ENCODE measurements around the gene TTBK1. TPM values are rescaled to one million over a fixed set of nuclear protein-coding genes. Genes with fewer than 3 reads are reported as not detected.

TTBK1 gene
- total and polyA plus RNA-seq, 2 of the 4 experiments (the other 2 are of a cell fraction): 0.02 TPM; not detected in 1

- Histone ChIP-seq H3K36me3 (ENCODE audit: control insufficient read depth, insufficient read depth, low read length) (no peaks in the 10 kb centered on the region), H4K8ac (ENCODE audit: low read depth in 2 of 2, low read length in 2 of 2) (no peak overlapping the region), H2AK5ac (ENCODE audit: low read depth, low read length) (no peak overlapping the region), H2BK5ac (ENCODE audit: low read depth, low read length, poor library complexity, severe bottlenecking) (no peak overlapping the region), H2BK15ac (ENCODE audit: low read depth, low read length) (no peak overlapping the region), H3K4me3 (ENCODE audit: insufficient read depth, low read depth, low read length) (no peak overlapping the region), H3K56ac (ENCODE audit: extremely low read depth, insufficient read depth, low read length) (no peak overlapping the region), H3K27me3 (ENCODE audit: control insufficient read depth, insufficient read depth, low read length) (peaks cover 28% of the 10 kb centered on the region), H3K18ac (ENCODE audit: low read depth, low read length) (no peak overlapping the region), H4K20me1 (ENCODE audit: insufficient read depth, low read length) (no peaks in the 10 kb centered on the region), H3K27ac (ENCODE audit: insufficient read depth, low read length) (no peak overlapping the region), H2AFZ (replicated peaks; ENCODE audit: low read length, poor library complexity) (no peak overlapping the region), H3K4me2 (ENCODE audit: low read depth, low read length) (no peak overlapping the region), H3K23ac (ENCODE audit: low read depth, low read length) (no peak overlapping the region), H3K9me3 (ENCODE audit: control insufficient read depth, insufficient read depth, low read length) (no peaks in the 10 kb centered on the region), H3K14ac (replicated peaks; ENCODE audit: low read depth, low read length) (no peak overlapping the region), H3K79me1 (ENCODE audit: low read depth in 1 of 2, low read length in 2 of 2) (no peaks in the 10 kb centered on the region), H3K4me1 (ENCODE audit: control insufficient read depth, insufficient read depth, low read length) (peaks cover 9% of the 10 kb centered on the region), H2BK120ac (ENCODE audit: low read depth, low read length) (no peak overlapping the region), H2AK9ac (replicated peaks; ENCODE audit: low read depth, low read length, poor library complexity) (no peak overlapping the region), H2BK20ac (ENCODE audit: low read depth, low read length) (no peak overlapping the region), H4K5ac (ENCODE audit: low read depth, low read length) (no peak overlapping the region), H3K9me1 (ENCODE audit: insufficient read depth, low read length) (peaks cover 6% of the 10 kb centered on the region; the same call in 1 of the 2 replicates), H3K9ac (ENCODE audit: low read depth, low read length) (no peak overlapping the region), H4K91ac (ENCODE audit: insufficient read depth, low read depth, low read length) (no peak overlapping the region), H3K4ac (ENCODE audit: low read depth, low read length) (no peak overlapping the region)
- no peak for TF ChIP-seq FOS (IDR thresholded peaks at IDR 0.05; ENCODE audit: low read depth, low read length)
- TF ChIP-seq USF2 (IDR thresholded peaks at IDR 0.05; ENCODE audit: low read depth, low read length): no peak
- no peak for TF ChIP-seq BHLHE40 (IDR thresholded peaks at IDR 0.05; ENCODE audit: low read depth, low read length)
- TF ChIP-seq ELK1 (IDR thresholded peaks at IDR 0.05; ENCODE audit: borderline replicate concordance, low read depth, low read length): no peak
- TF ChIP-seq RFX5 (IDR thresholded peaks at IDR 0.05; ENCODE audit: low read depth, low read length): no peak
- no peak for TF ChIP-seq POLR2A (IDR thresholded peaks at IDR 0.05; ENCODE audit: low read depth, low read length)
- TF ChIP-seq MAZ (IDR thresholded peaks at IDR 0.05; ENCODE audit: borderline replicate concordance, low read depth, low read length): no peak
- no peak for TF ChIP-seq SMC3 (IDR thresholded peaks at IDR 0.05; ENCODE audit: low read depth, low read length)
- TF ChIP-seq, protein P1, sequence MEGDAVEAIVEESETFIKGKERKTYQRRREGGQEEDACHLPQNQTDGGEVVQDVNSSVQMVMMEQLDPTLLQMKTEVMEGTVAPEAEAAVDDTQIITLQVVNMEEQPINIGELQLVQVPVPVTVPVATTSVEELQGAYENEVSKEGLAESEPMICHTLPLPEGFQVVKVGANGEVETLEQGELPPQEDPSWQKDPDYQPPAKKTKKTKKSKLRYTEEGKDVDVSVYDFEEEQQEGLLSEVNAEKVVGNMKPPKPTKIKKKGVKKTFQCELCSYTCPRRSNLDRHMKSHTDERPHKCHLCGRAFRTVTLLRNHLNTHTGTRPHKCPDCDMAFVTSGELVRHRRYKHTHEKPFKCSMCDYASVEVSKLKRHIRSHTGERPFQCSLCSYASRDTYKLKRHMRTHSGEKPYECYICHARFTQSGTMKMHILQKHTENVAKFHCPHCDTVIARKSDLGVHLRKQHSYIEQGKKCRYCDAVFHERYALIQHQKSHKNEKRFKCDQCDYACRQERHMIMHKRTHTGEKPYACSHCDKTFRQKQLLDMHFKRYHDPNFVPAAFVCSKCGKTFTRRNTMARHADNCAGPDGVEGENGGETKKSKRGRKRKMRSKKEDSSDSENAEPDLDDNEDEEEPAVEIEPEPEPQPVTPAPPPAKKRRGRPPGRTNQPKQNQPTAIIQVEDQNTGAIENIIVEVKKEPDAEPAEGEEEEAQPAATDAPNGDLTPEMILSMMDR (conservative IDR thresholded peaks at IDR 0.05; ENCODE audit: low read depth, low read length): no peak
- BruUV-seq (replicated peaks): no TSS peak
- intact Hi-C loops (cut with micrococcal nuclease): no loop called here
- WGBS, 2 experiments (ENCODE audit: extremely low coverage in 2 of 2, insufficient read length in 1 of 2): no CpG with 5 or more reads among the region's 2 CpGs
- dilution Hi-C loops (cut with HindIII; ENCODE audit: low sequenced_read_pairs, unreplicated experiment): no loop called here
- in situ Hi-C loops (cut with MboI; ENCODE audit: low sequenced_read_pairs): no loop called here
- DNase-seq: no peak
- CTCF ChIA-PET: interaction anchor here (0.6 kb wide), 1 partner anchor 18 kb away, joined by 3 read pairs; the partner anchor contains the start of gene SLC22A7
- no peak for ATAC-seq (ENCODE audit: low read depth)
- POLR2A ChIA-PET (ENCODE audit: unreplicated experiment): no interaction called here
These were observed 37.0 kb downstream of the TTBK1 start for GRCh38 chr6:43280234-43280633.
